ENCODE measurements around the gene PIBF1. TPM values are rescaled to one million over a fixed set of nuclear protein-coding genes. Genes with fewer than 3 reads are reported as not detected.

The PIBF1 gene
- total RNA-seq, 1 donor from 2014 or later: 32.5 TPM

DNA sequence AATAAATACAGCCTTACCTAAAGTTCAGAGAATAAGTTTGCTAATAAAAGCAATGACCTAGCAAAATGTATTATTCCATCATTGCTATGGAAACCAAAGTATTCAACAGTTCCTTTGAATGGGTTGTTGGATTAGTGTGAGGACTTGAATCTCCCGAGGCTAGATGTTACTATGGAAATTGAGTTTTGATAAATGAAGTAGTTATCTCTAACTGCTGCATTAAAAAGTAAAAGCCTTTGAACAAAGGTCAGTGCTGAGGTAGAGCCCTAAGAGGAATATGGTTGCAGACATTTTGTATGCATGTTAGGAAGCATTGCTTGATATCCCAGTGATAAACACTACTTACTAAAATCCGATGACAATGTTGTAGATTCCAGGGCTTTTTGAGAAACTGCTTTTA, 283.1 kb downstream of the PIBF1 start:
- peaks cover 27% of the 10 kb centered on the region for H3K27me3 Mint-ChIP-seq
- peak overlapping the region; percentile 98 for H3K27ac Mint-ChIP-seq
- TF ChIP-seq, protein P1, sequence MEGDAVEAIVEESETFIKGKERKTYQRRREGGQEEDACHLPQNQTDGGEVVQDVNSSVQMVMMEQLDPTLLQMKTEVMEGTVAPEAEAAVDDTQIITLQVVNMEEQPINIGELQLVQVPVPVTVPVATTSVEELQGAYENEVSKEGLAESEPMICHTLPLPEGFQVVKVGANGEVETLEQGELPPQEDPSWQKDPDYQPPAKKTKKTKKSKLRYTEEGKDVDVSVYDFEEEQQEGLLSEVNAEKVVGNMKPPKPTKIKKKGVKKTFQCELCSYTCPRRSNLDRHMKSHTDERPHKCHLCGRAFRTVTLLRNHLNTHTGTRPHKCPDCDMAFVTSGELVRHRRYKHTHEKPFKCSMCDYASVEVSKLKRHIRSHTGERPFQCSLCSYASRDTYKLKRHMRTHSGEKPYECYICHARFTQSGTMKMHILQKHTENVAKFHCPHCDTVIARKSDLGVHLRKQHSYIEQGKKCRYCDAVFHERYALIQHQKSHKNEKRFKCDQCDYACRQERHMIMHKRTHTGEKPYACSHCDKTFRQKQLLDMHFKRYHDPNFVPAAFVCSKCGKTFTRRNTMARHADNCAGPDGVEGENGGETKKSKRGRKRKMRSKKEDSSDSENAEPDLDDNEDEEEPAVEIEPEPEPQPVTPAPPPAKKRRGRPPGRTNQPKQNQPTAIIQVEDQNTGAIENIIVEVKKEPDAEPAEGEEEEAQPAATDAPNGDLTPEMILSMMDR (conservative IDR thresholded peaks at IDR 0.05): no peak
- no peak for DNase-seq (ENCODE audit: extremely low spot score, unreplicated experiment)
- H3K9me3 Mint-ChIP-seq: no peaks in the 10 kb centered on the region
- peaks cover 68% of the 10 kb centered on the region for H3K36me3 Mint-ChIP-seq
- peak overlapping the region; percentile 95 for H3K4me3 Mint-ChIP-seq
- peaks cover 23% of the 10 kb centered on the region for H3K4me1 Mint-ChIP-seq (ENCODE audit: unreplicated experiment)

- H3K4me1 Mint-ChIP-seq (ENCODE audit: unreplicated experiment): peaks cover 23% of the 10 kb centered on the region
These were observed 283.9 kb downstream of the PIBF1 start for GRCh38 chr13:73065665-73066340.

More at GRCh38 chr13:73065665-73066340, 283.9 kb downstream of the PIBF1 start:
- Mint-ChIP-seq H3K4me3 (peak overlapping the region; percentile 95), H3K9me3 (no peaks in the 10 kb centered on the region), H3K27ac (peak overlapping the region; percentile 98), H3K27me3 (peaks cover 19% of the 10 kb centered on the region), H3K36me3 (peaks cover 69% of the 10 kb centered on the region)
- no peak for DNase-seq (ENCODE audit: extremely low spot score, unreplicated experiment)
- TF ChIP-seq, protein P1 (conservative IDR thresholded peaks at IDR 0.05): no peak

Other genes with a start within 250 kb of the PIBF1 start
- gene MZT1, start 54.5 kb upstream of the PIBF1 start, total RNA-seq (ENCODE audit: low replicate concordance): 6.5 and 10.9 TPM in 2 replicates
- 10.7 and 14.6 TPM in 2 replicates for gene BORA, start 54.2 kb upstream of the PIBF1 start, total RNA-seq (ENCODE audit: low replicate concordance)
- gene DIS3, start 233 bp upstream of the PIBF1 start, total RNA-seq (ENCODE audit: low replicate concordance): 41.7 and 69.7 TPM in 2 replicates

Measured in type B pancreatic cell (in vitro differentiated cells).